ENCODE results near the gene FAM135A. TPM values are rescaled to one million over a fixed set of nuclear protein-coding genes. Genes with fewer than 3 reads are reported as not detected.

FAM135A gene
- total RNA-seq, 1 experiment from 2014 or later = 31.5 TPM

DNA sequence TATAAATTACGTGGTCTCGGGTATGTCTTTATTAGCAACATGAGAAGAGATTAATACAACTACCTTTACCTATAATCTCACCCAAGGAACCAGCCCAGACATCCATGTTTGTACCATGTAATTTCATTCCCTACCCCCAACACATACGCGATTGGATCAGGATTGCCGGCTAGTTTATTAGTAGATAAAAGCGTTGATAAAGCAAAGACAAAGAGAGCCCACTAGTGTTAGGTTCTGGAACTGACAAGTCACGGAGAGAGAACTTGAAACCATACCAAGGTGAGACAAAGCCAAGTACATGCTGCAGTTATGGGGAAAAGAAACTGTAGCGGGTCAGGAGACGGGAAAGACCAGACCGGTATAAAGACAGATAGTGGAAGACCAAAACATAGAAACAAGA is 37.4 kb upstream of the FAM135A start:
- H3K27ac ChIP-seq (ENCODE audit: low read length) = no peak overlapping the region
- ATAC-seq (no peak), DNase-seq (ENCODE audit: low read depth, low spot score) (no peak)
- TF ChIP-seq CTCF (IDR thresholded peaks at IDR 0.05) (peak; percentile 51), SIN3A (IDR thresholded peaks at IDR 0.05; ENCODE audit: borderline replicate concordance, insufficient read depth, low read depth, low read length) (no peak)
- ChIA-PET CTCF (no interaction called here), POLR2A (no interaction called here)
- H3K27me3 ChIP-seq (ENCODE audit: control insufficient read depth, insufficient read depth, low read length) = peaks cover 2% of the 10 kb centered on the region; the same call in 1 of the 2 replicates
- no peaks in the 10 kb centered on the region for H3K9me3 ChIP-seq (ENCODE audit: control insufficient read depth, insufficient read depth, low read depth, low read length)
- no peaks in the 10 kb centered on the region for H3K36me3 ChIP-seq (ENCODE audit: control insufficient read depth, insufficient read depth, low read length)
- no TSS peak for BruUV-seq (replicated peaks)
- no peak overlapping the region for H3K4me3 ChIP-seq (ENCODE audit: low read depth in 2 of 2, low read length in 2 of 2)
- intact Hi-C loops (cut with micrococcal nuclease; ENCODE audit: unreplicated experiment) = no loop called here
- H3K4me1 ChIP-seq (ENCODE audit: control insufficient read depth, insufficient read depth, low read length) = no peaks in the 10 kb centered on the region
- in situ Hi-C loops (cut with HindIII; ENCODE audit: low pct_unique_long_range_greater_than_20kb, low sequenced_read_pairs) = no loop called here

DNA sequence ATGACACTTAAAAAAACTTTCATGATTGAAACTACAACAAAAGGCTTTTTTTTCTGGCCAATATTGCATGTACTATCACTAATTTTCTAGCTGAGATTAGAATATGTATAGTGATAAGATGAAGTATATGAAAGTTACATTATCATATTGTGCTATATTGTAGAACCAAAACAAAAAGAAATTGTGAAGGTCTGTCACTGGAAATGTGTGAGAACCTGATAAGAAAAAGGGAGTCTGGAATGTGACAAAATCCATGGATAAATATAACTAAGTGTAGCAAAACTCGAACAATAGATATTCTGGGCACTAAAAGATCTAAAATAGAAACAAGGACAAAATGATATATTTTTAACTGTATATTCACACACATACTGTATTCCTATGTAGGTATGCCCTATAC is 36.7 kb upstream of the FAM135A start:
- in situ Hi-C loops (cut with HindIII; ENCODE audit: low pct_unique_long_range_greater_than_20kb, low sequenced_read_pairs) = no loop called here
- no peak for ATAC-seq
- intact Hi-C loops (cut with micrococcal nuclease; ENCODE audit: unreplicated experiment) = no loop called here
- Histone ChIP-seq H3K9me3 (ENCODE audit: control insufficient read depth, insufficient read depth, low read depth, low read length) (no peaks in the 10 kb centered on the region), H3K27me3 (ENCODE audit: control insufficient read depth, insufficient read depth, low read length) (peaks cover 2% of the 10 kb centered on the region; the same call in 1 of the 2 replicates), H3K27ac (ENCODE audit: low read length) (no peak overlapping the region), H3K4me3 (ENCODE audit: low read depth in 2 of 2, low read length in 2 of 2) (no peak overlapping the region), H3K4me1 (ENCODE audit: control insufficient read depth, insufficient read depth, low read length) (no peaks in the 10 kb centered on the region), H3K36me3 (ENCODE audit: control insufficient read depth, insufficient read depth, low read length) (no peaks in the 10 kb centered on the region)
- no peak for DNase-seq (ENCODE audit: low read depth, low spot score)
- no peak for TF ChIP-seq TCF7L2 (IDR thresholded peaks at IDR 0.05; ENCODE audit: low read depth, low read length)
- TF ChIP-seq CTCF (IDR thresholded peaks at IDR 0.05) = no peak
- TF ChIP-seq POLR2AphosphoS5 (IDR thresholded peaks at IDR 0.05; ENCODE audit: low read depth, low read length) = no peak
- TF ChIP-seq REST (IDR thresholded peaks at IDR 0.05; ENCODE audit: insufficient read depth in 1 of 2, low read depth in 2 of 2, low read length in 1 of 2) = no peak
- TF ChIP-seq SIN3A (IDR thresholded peaks at IDR 0.05; ENCODE audit: borderline replicate concordance, insufficient read depth, low read depth, low read length) = no peak
- ChIA-PET POLR2A (no interaction called here), CTCF (no interaction called here)
- BruUV-seq (replicated peaks) = no TSS peak

All from Panc1 (cell line).